ENCODE measurements around the gene COL11A2. TPM values are rescaled to one million over a fixed set of nuclear protein-coding genes. Genes with fewer than 3 reads are reported as not detected.

Gene COL11A2
- total RNA-seq, 1 experiment from 2014 or later = 0.32 TPM

DNA sequence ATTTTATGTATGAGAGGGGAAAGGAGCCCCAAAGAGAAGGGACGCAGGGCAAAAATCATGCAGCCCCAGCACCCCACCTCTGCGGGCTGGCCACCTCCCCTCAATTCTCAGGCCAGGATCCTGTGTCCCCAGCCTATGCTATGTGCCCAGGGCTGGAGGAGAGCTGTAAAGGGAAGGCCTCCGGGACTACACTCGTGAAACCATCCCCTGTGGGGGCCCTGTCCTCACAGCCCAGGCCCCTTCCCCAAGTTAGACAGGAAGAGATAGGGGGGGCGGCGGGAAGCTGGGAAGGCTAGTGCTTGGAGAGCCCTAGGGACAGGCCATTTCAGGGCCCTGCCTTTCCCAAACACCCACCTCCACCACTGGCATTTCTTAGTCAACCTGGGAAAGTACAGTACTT, 1.4 kb upstream of the COL11A2 start:
- H3K36me3 ChIP-seq = peaks cover 38% of the 10 kb centered on the region
- H3K27me3 ChIP-seq (replicated peaks) = peaks cover 17% of the 10 kb centered on the region
- H3K27ac ChIP-seq = no peak overlapping the region
- no peak overlapping the region for H3K4me3 ChIP-seq
- H3K4me1 ChIP-seq (replicated peaks) = 0 out of 2 replicates have a peak, but pooled peaks cover 4% of the 10 kb centered on the region
- no peak for DNase-seq (ENCODE audit: low read depth in 1 of 2, low spot score in 2 of 2)
- H3K9me3 ChIP-seq (replicated peaks) = no peaks in the 10 kb centered on the region

GRCh38 chr6:33192671-33193602, 670 bp upstream of the COL11A2 start:
- DNase-seq (ENCODE audit: low read depth in 1 of 2, low spot score in 2 of 2) = no peak
- H3K27me3 ChIP-seq (replicated peaks) = peaks cover 17% of the 10 kb centered on the region
- no peak overlapping the region for H3K27ac ChIP-seq
- 0 out of 2 replicates have a peak, but pooled peaks cover 4% of the 10 kb centered on the region for H3K4me1 ChIP-seq (replicated peaks)
- no peaks in the 10 kb centered on the region for H3K9me3 ChIP-seq (replicated peaks)
- H3K4me3 ChIP-seq = no peak overlapping the region
- H3K36me3 ChIP-seq = peaks cover 38% of the 10 kb centered on the region

DNA sequence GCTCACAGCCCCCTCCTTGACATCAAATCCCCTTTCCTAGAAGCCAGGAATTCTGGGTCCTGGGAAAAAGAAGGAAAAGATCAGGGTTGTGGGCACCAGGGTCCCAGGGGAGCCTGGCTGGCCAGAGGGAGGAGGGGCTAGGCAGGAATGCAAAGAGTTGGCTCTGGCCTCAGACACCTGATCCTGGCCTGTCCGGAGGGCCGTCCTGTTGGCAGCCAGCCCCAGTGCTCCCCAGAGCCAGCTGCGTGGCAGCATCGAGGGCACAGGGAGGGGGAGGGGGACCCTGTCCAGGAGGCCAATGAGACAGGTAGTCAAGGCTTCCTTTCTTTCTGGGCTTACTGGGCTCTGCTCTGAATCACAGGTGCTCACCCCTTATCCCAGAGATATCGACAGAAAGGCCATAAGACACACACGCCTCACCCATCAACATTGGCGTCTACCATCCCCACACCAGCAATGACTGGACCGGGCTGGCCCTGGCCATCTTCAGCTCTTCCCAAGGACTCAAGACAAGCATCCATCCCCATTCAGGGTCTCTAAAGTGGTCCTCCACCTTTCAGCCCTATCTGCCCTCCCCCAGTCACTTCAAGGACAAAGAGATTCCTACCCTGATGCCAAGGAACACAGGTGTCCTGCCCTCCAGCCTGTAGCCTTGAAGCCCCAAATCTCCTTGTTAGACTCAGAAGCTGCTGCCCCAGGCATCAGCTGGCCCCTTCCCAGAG, 723 bp downstream of the COL11A2 start:
- peaks cover 17% of the 10 kb centered on the region for H3K27me3 ChIP-seq (replicated peaks)
- H3K36me3 ChIP-seq = peaks cover 26% of the 10 kb centered on the region
- no peak overlapping the region for H3K4me3 ChIP-seq
- H3K4me1 ChIP-seq (replicated peaks) = no peaks in the 10 kb centered on the region
- H3K27ac ChIP-seq = no peak overlapping the region
- DNase-seq (ENCODE audit: low read depth in 1 of 2, low spot score in 2 of 2) = no peak
- H3K9me3 ChIP-seq (replicated peaks) = no peaks in the 10 kb centered on the region

GRCh38 chr6:33190504-33191107, 1.7 kb downstream of the COL11A2 start:
- H3K36me3 ChIP-seq = peaks cover 17% of the 10 kb centered on the region
- no peak overlapping the region for H3K27ac ChIP-seq
- DNase-seq (ENCODE audit: low read depth in 1 of 2, low spot score in 2 of 2) = no peak
- peaks cover 17% of the 10 kb centered on the region for H3K27me3 ChIP-seq (replicated peaks)
- H3K4me1 ChIP-seq (replicated peaks) = no peaks in the 10 kb centered on the region
- H3K4me3 ChIP-seq = no peak overlapping the region
- no peaks in the 10 kb centered on the region for H3K9me3 ChIP-seq (replicated peaks)

- Histone ChIP-seq H3K4me3 (no peak overlapping the region), H3K27ac (no peak overlapping the region), H3K4me1 (replicated peaks) (no peaks in the 10 kb centered on the region), H3K9me3 (replicated peaks) (no peaks in the 10 kb centered on the region), H3K36me3 (peaks cover 9% of the 10 kb centered on the region), H3K27me3 (replicated peaks) (peaks cover 17% of the 10 kb centered on the region)
- DNase-seq (ENCODE audit: low read depth in 1 of 2, low spot score in 2 of 2) = no peak
These were observed 2.4 kb downstream of the COL11A2 start for GRCh38 chr6:33189625-33190448.

DNA sequence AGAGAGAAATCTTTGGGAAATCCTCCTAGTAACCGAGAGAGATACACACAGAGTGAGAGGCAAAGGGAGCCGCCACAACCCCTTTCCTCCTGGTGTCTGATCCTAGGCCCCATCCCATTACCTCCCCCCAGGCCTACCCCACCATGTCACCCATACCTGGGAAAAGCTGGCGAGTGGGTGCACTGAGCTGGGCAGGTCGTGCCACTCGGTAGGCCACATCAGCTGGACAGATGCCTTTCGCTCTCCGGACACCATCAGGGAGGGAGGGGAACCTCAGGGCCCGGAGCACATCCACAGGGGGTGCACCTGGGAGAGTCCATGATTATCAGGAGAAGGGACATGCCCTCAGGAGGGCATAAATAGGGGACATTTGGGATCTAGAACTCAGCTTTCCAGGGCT, 3.1 kb downstream of the COL11A2 start:
- Histone ChIP-seq H3K4me3 (no peak overlapping the region), H3K4me1 (replicated peaks) (no peaks in the 10 kb centered on the region), H3K36me3 (peaks cover 4% of the 10 kb centered on the region), H3K27ac (no peak overlapping the region), H3K27me3 (replicated peaks) (peaks cover 17% of the 10 kb centered on the region), H3K9me3 (replicated peaks) (no peaks in the 10 kb centered on the region)
- no peak for DNase-seq (ENCODE audit: low read depth in 1 of 2, low spot score in 2 of 2)

- Histone ChIP-seq H3K4me1 (replicated peaks) (no peaks in the 10 kb centered on the region), H3K4me3 (no peak overlapping the region), H3K36me3 (no peaks in the 10 kb centered on the region), H3K9me3 (replicated peaks) (no peaks in the 10 kb centered on the region), H3K27ac (no peak overlapping the region), H3K27me3 (replicated peaks) (peaks cover 16% of the 10 kb centered on the region)
- DNase-seq (ENCODE audit: low read depth in 1 of 2, low spot score in 2 of 2) = no peak
These were observed 4.5 kb downstream of the COL11A2 start for GRCh38 chr6:33187809-33188208.

GRCh38 chr6:33185654-33186187, 6.5 kb downstream of the COL11A2 start:
- Histone ChIP-seq H3K4me1 (replicated peaks) (no peaks in the 10 kb centered on the region), H3K36me3 (no peaks in the 10 kb centered on the region), H3K9me3 (replicated peaks) (no peaks in the 10 kb centered on the region), H3K27ac (no peak overlapping the region), H3K27me3 (replicated peaks) (0 out of 2 replicates have a peak, but pooled peaks cover under 1% of the 10 kb centered on the region), H3K4me3 (no peak overlapping the region)
- no peak for DNase-seq (ENCODE audit: low read depth in 1 of 2, low spot score in 2 of 2)

DNA sequence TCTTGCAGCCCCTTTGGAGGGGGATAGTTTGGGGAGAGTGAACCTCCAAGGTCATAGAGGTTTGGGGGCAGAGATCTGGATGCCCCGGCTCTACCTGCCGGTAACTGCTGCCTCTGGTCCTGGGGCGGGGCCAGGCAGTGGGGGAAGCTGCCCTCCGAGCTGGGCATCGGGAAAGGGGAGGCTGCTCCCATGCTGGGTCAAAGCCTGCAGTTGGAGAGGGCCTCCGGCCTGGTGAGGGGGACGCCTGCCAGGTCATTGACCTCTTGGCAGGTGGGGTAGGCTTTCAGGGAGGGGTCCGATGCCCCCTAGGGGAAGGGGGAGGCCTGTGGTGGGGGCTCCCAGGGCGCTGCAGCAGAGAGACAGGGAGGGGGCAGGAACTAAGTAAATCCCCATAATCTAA, 7.1 kb downstream of the COL11A2 start:
- H3K27me3 ChIP-seq (replicated peaks) = no peaks in the 10 kb centered on the region
- no peaks in the 10 kb centered on the region for H3K4me1 ChIP-seq (replicated peaks)
- no peaks in the 10 kb centered on the region for H3K36me3 ChIP-seq
- H3K4me3 ChIP-seq = no peak overlapping the region
- DNase-seq (ENCODE audit: low read depth in 1 of 2, low spot score in 2 of 2) = no peak
- H3K27ac ChIP-seq = no peak overlapping the region
- no peaks in the 10 kb centered on the region for H3K9me3 ChIP-seq (replicated peaks)

- no peaks in the 10 kb centered on the region for H3K36me3 ChIP-seq
These were observed 9.1 kb downstream of the COL11A2 start for GRCh38 chr6:33183071-33183683.

DNA sequence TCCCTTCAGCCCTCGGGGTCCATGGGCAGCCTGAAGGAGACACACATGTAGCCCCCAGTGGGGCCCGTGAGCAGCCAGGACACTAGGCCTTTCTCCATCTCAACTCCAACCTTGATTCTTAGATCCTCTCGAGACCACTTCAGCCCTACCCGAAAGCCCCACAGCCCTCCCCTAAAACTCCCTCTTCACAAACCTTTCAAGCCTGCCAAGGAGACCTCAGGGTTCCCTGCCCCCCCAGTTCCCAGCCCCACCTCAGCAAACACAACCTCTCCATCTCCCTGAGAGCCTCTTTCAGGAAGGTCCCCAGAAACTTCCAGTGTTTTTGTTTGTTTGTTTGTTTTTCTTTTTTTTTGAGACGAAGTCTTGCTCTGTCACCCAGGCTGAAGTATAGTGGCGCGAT, 11.1 kb downstream of the COL11A2 start:
- Histone ChIP-seq H3K4me1 (replicated peaks) (no peaks in the 10 kb centered on the region), H3K9me3 (replicated peaks) (no peaks in the 10 kb centered on the region), H3K27me3 (replicated peaks) (no peaks in the 10 kb centered on the region), H3K27ac (no peak overlapping the region), H3K4me3 (no peak overlapping the region), H3K36me3 (no peaks in the 10 kb centered on the region)
- no peak for DNase-seq (ENCODE audit: low read depth in 1 of 2, low spot score in 2 of 2)

More at GRCh38 chr6:33183071-33183683, 9.1 kb downstream of the COL11A2 start:
- H3K9me3 ChIP-seq (replicated peaks) = no peaks in the 10 kb centered on the region
- H3K27me3 ChIP-seq (replicated peaks) = no peaks in the 10 kb centered on the region
- H3K4me3 ChIP-seq = no peak overlapping the region
- no peak for DNase-seq (ENCODE audit: low read depth in 1 of 2, low spot score in 2 of 2)
- H3K27ac ChIP-seq = no peak overlapping the region
- no peaks in the 10 kb centered on the region for H3K4me1 ChIP-seq (replicated peaks)

DNA sequence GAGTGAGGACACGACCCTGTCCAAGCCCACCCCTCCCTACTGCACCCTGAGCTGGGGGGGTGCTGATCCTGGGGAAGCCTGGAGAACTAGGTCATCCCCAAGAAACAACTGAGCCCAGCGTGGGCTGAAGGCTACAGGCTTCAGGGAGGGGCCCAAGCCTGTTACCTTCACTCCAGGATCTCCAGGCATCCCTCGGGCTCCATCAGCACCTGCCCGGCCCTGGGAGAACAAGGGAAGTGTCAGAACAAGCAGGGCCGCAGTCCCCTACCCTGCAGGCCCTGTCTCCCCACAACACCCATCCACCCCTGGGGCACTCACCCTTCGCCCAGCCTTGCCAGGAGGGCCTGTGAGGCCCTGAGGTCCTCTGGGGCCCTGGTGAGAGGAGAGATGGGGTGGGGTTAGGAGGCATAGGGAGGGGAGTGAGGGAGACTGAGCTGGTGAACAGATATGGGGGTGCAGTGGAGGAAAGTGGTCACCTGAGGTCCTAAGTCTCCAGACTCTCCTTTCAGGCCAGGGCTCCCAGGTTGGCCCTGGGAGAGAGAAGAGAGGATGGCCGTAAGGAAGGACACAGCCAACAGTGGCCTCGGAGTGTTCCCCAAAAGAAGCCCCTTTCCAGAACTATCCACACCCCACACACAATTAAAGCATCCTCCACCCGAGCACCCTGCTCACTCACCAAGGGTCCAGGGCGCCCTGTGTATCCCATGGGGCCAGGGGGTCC, 13.4 kb downstream of the COL11A2 start:
- Histone ChIP-seq H3K4me3 (no peak overlapping the region), H3K9me3 (replicated peaks) (no peaks in the 10 kb centered on the region), H3K27me3 (replicated peaks) (no peaks in the 10 kb centered on the region), H3K36me3 (no peaks in the 10 kb centered on the region), H3K4me1 (replicated peaks) (no peaks in the 10 kb centered on the region), H3K27ac (no peak overlapping the region)
- DNase-seq (ENCODE audit: low read depth in 1 of 2, low spot score in 2 of 2) = no peak
